Heart left ventricle (tissue), 13 donors: ENCODE data around the gene BMPR1B.
"Not testable (repeated sequence)": the region's sequence is repeated elsewhere in the genome, so short reads cannot be mapped to it uniquely, and the experiment has no call there.

Experiments used
- CTCF ChIP-seq, 12 donors: fragments of 200-600 bp; sonication (generic) in 4 of 12; IDR thresholded peaks; one replicate each; pipeline versions ENCODE4 v1.5.0 to v1.8.0; 2018 to 2022; ENCODE audit warnings: antibody characterized with exemption in 12 of 12, mild to moderate bottlenecking in 5 of 12
- POLR2A ChIP-seq, 2 donors: fragments of 450-650 bp; IDR thresholded peaks; one replicate each; pipeline ENCODE4 v1.6.1; 2017; ENCODE audit warnings: antibody characterized with exemption in 2 of 2, mild to moderate bottlenecking in 2 of 2, moderate library complexity in 2 of 2
- donor health status: ischemic (EF 13 %, LVEDD 7.1; RV severe dilation, severe dysfunction).
- donor health status: DM: no; HTN: yes; CAD: no.
- donor health status: DM: no; HTN: no; CAD: no.
- donor health status: ischemic (EF 25% LVEDD 6.9; RV normal size, moderate dysfunction).
- donor health status: ischemic (EF 25% LVEDD 5.7; RV mildly dilated, moderate dysfunction).
- donor health status: ischemic (EF 35%, LVEDD 5.7; RV mildly dilated, moderate dysfunction).
- donor health status: nonischemic (EF 11% LVEDD 7.7; RV severe dilation, severe dysfunction).
- donor health status: DM: yes; HTN: yes; CAD: no.
- donor health status: PGD.
- donor health status: ischemic (EF 29% LVEDD 5.4; RV normal size, mild dysfunction).
- donor health status: nonischemic (EF 23%, LVEDD 6.1; RV moderate dilation, normal function).

- TF ChIP-seq POLR2A, CTCF (IDR thresholded peaks at IDR 0.05): not testable (repeated sequence)
These were observed 83.6 kb downstream of the BMPR1B start for GRCh38 chr4:94841166-94841863.
